Activated CD8-positive, alpha-beta memory T cell treated with anti-CD3 and anti-CD28 coated beads for 1 hour (primary cell): ENCODE results near the gene ZNF865.

Experiments
- DNase-seq, 2 donors: peaks; one replicate each; pipeline ENCODE4 v3.0.0-alpha.2; 2020; ENCODE audit warnings: low read depth in 1 of 2; ENCODE audit errors: extremely low read depth in 1 of 2

Gene ZNF865

DNA sequence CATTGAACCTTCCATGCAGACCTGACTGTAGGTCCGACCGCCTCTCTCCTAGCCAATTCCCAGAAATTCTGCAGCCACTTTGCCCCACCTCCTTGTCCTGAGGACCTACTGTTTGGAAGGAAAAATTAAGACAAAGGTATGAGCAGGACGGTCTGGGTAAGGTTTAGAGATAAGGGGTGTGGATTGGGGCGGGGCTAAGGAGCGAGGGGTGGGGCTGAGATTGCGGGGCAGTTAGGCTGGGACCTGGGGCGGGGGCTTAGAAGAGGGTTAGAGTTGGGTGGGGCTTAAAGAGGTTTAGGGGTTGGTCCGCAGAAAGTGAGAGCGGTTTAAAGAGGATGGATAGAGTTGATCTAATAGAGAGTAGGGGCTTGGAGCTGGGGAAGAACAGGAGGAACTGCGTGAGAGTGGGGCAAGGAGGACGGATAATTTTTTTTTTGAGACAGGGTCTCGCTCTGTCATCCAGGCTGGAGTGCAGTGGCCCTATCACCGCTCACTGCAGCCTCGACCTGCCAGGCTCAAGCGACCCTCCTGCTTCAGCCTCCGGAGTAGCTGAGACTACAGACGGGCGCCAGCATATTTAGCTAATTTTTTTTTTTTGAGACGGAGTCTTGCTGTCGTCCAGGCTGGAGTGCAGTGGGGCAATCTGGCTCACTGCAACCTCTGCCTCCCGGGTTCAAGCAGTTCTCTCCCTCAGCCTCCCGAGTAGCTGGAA, 1.7 kb upstream of the ZNF865 start:
- DNase-seq, result no peak

DNA sequence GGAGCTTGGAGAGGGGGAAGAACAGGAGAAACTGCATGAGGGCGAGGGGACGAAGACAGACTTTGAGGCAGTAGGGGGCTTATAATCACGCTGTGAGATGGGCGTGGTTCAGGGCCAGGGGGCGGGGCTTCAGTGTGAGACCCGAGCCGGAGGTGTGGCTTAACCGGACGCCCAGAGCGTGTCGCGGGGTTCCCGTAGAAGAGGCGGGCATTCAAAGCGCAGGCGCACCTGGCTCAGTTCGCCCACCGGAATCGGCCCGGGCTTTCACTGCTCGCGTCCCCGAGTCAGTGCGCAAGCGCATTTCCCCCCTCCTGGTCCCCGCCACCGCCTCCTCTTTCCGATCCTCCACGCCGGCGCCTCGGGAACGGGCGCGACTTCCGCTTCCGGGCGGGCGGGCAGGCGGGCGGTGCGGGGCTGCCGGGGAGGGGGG, 225 bp upstream of the ZNF865 start:
- DNase-seq, result peak; percentile 94 to 97

DNA sequence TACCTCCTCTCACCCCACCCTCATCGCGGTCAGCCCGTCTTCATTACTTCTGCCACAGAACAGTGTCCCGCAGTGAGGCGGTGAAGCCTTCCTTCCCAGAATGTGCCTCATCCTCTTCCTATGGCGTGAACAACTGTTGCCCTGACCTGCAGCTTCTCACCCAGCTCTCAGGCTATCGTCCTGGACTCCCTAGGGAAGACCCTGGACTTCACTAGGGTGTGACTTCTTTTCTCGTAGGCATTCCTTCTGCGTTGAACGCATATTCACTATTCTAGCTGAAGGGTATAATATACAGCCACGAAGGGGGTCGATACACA, 982 bp downstream of the ZNF865 start:
- no peak for DNase-seq

DNA sequence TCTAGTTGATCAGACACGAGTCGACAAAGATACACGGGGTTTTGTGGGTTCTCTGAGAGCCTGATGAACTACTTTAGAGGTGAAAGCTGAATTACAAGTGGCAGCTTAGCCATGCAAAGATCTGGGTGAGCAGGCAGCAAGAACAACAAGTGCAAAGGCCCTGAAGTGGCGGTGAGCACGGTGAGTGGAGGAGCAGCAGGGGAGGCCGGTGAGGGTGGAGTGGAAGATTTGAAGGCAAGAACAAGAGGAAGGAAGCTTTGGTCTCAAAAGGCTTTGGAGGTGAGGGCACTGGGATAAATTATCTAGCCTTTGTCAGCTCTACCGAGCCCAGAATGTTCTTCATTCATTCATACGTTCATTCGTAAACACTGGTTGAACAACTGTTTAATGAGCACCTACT, 1.4 kb downstream of the ZNF865 start:
- DNase-seq, result no peak

DNA sequence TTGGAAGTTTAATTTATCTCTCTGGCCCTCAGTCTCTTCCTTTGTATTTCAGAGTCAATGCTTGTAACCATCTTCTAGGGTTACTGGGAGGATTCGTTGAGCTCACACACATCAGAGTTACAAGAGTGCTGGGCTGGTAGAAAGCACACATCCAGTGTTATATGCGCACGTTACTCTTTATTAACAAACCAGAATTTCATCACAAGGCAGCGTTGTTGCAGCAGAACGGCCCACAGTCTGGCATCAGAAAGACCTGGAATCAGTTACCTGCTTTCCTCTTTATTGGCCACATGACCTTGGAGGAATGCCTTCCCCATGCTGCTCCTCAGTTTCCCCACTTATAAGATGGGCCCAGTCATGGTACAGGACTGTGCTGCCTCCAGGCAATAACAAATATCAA, 3.9 kb downstream of the ZNF865 start:
- DNase-seq, result no peak

DNA sequence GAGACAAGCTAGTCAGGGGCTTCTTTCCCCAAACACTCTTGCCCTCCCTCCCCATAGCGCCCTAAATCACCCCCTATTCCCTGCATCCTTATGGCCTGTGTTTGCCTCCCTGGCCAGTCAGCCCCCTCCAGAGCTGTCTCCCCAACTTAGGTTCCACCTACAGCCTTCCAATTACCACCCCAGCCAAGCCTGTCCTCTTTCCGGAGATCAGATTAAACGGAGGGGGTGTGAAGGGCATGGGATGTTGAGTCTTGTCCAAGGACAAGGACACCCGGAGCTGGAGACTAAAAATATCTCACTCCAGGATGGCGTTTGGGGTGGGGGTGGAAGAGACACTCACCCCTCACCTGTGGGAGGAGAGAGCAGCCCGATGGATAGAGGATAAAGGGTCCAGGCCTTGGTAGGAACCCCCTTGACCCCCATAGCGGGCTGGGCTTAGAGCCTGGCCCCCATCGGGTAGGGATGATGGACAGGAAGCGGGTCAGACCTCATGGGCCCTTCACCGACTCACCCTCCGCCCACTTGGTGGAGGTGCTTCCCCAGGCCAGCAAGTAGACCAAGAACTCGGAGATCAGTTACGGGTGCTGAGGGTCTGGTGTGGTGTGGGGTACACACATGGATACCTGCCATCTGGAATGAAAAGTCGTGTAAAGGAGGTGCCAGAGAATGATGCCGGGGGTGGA, 6.0 kb downstream of the ZNF865 start:
- DNase-seq, result no peak

DNA sequence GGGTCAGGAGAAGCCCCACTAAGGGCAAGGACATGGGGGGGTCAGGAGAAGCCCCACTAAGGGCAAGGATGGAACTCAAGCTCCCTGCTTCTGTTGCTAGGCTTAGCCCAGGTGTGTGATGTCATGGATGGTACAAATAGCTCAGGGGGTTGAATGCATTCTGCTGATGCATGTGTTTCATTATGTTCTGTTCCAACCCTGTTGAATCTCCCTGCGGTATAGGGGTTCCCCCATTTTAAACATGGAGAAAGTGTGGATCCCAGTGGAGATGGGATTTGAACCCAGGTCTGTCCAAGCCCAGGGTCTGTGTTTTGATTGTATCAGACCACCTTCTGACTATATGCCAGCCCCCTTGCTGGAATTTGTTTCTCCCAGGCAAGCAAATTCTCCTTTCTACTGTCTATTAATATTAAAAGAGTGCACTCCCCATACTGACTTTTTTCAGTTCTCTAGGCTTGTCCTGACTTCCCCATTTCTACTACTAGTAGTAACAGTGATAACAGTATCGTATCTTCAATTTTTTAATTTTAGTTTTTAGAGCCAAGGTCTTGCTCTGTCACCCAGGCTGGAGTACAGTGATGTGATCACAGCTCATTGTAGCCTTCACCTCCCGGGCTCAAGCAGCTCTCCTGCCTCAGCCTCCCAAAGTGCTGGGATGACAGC, 6.7 kb downstream of the ZNF865 start:
- DNase-seq, result no peak

DNA sequence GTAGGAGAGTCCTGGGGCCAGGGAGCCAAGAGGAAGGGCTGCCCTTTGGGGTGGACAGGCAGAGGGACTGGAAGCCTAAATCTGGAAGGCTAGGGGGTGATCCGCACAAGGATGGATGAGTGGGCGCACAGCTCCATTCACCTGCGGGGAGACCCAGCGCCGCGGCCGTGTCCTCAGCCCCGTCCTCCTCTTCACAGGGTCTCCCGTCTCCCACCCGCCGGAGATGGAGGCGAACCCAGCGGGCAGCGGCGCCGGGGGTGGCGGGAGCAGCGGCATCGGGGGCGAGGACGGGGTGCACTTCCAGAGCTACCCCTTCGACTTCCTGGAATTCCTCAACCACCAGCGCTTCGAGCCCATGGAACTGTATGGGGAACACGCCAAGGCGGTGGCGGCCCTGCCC, 7.9 kb downstream of the ZNF865 start:
- no peak for DNase-seq

DNA sequence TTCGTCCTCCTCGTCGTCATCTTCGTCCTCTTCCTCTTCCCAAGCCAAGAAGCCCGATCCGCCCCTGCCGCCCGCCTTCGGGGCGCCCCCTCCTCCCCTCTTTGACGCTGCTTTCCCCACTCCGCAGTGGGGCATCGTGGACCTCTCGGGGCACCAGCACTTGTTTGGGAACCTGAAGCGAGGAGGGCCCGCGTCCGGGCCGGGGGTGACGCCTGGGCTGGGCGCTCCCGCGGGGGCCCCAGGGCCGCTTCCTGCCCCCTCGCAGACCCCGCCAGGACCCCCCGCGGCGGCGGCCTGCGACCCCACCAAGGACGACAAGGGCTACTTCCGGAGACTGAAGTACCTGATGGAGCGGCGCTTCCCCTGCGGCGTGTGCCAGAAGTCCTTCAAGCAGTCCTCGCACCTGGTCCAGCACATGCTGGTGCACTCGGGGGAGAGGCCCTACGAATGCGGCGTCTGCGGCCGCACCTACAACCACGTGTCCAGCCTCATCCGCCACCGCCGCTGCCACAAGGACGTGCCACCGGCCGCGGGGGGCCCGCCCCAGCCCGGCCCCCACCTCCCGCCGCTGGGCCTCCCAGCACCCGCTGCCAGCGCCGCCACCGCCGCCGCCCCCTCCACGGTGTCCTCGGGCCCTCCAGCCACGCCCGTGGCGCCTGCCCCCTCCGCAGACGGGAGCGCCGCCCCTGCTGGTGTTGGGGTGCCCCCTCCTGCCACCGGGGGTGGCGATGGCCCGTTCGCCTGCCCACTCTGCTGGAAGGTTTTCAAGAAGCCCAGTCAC, 8.7 kb downstream of the ZNF865 start:
- DNase-seq, result no peak

DNA sequence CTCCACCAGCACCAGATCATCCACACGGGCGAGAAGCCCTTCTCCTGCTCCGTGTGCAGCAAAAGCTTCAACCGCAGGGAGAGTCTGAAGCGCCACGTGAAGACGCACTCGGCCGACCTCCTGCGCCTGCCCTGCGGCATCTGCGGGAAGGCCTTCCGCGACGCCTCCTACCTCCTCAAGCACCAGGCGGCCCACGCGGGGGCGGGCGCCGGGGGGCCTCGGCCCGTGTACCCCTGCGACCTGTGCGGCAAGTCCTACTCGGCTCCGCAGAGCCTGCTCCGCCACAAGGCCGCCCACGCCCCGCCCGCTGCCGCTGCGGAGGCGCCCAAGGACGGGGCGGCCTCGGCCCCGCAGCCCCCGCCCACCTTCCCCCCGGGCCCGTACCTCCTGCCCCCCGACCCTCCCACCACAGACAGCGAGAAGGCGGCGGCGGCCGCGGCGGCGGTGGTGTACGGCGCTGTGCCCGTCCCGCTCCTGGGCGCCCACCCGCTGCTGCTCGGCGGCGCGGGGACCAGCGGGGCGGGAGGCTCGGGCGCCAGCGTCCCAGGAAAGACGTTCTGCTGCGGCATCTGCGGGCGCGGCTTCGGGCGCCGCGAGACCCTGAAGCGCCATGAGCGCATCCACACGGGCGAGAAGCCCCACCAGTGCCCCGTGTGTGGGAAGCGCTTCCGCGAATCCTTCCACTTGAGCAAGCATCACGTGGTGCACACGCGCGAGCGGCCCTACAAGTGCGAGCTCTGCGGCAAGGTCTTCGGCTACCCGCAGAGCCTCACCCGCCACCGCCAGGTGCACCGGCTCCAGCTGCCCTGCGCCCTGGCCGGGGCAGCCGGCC, 9.5 kb downstream of the ZNF865 start:
- no peak for DNase-seq

DNA sequence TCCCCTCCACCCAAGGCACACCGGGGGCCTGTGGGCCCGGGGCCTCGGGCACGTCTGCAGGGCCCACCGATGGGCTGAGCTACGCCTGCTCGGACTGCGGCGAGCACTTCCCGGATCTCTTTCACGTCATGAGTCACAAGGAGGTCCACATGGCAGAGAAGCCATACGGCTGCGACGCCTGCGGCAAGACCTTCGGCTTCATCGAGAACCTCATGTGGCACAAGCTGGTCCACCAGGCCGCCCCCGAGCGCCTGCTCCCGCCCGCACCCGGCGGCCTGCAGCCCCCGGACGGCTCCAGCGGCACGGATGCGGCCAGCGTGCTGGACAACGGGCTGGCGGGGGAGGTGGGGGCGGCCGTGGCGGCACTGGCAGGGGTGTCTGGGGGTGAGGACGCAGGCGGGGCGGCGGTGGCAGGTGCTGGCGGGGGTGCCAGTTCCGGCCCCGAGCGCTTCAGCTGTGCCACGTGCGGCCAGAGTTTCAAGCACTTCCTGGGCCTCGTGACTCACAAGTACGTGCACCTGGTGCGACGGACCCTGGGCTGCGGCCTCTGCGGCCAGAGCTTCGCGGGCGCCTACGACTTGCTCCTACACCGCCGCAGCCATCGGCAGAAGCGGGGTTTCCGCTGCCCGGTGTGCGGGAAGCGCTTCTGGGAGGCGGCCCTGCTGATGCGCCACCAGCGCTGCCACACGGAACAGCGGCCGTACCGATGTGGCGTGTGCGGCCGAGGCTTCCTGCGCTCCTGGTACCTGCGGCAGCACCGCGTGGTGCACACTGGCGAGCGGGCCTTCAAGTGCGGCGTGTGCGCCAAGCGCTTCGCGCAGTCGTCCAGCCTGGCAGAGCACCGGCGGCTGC, 10.3 kb downstream of the ZNF865 start:
- no peak for DNase-seq

DNA sequence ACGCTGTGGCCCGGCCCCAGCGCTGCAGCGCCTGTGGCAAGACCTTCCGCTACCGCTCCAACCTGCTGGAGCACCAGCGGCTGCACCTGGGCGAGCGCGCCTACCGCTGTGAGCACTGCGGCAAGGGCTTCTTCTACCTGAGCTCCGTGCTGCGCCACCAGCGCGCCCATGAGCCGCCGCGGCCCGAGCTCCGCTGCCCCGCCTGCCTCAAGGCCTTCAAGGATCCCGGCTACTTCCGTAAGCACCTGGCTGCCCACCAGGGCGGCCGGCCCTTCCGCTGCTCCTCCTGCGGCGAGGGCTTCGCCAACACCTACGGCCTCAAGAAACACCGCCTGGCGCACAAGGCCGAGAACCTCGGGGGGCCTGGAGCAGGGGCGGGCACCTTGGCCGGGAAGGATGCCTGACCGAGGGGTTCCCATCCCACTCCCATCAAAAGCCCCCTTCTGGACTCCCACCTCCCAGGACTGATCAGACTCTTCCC, 11.0 kb downstream of the ZNF865 start:
- no peak for DNase-seq

DNA sequence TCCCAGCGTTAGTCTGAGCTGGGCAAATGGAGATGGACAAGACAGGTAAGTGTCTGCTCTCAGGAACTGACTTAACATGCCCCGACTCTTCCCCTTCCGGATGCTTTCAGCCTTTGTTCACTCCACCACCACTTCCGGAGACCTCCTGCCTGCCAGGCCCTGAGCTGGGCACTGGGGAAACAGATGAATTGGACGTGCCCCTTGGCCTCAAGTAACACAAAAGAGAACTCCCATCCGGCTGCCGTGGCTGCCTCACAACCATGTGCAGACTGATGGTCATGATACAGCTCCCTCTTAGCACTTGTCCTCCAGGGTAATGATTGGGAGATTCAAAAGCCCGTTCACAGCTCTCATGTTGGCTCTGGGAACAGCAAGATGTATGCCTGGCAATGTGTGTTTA, 12.0 kb downstream of the ZNF865 start:
- no peak for DNase-seq

DNA sequence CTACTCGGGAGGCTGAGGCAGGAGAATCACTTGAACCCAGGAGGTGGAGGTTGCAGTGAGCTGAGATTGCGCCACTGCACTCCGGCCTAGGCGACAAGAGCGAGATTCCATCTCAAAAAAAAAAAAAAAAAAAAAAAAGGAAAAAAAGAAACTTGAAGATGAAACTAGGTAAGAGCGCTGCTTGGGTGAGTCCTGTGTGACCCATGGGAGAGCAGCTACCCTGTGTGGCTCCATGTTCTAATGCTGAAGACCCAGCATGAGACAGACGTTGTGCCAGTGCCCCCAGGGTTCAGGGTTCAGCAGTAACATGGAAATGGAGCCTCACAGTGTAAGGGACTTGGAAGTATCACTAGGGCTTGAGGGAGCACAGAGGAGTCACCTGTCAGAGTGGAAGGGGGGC, 13.0 kb downstream of the ZNF865 start:
- no peak for DNase-seq

DNA sequence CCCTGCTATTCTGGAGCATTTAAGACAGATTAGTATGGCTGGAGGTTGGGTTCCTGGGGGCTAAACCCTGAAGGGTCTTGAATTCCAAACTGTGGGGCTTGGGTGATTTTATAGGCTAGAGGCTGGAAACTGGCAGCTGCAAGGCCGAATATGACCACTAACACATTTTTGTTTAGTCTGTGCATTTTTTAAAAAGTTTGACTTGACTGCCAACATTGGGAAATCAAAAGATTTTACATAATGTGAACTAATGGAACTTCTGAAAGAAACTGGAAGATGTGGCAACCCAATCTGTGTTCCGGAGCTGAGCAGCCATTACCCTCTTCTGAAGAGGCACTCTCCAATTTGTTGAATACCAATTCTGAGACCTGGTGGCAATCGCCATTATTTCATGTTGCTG, 13.8 kb downstream of the ZNF865 start:
- no peak for DNase-seq

DNA sequence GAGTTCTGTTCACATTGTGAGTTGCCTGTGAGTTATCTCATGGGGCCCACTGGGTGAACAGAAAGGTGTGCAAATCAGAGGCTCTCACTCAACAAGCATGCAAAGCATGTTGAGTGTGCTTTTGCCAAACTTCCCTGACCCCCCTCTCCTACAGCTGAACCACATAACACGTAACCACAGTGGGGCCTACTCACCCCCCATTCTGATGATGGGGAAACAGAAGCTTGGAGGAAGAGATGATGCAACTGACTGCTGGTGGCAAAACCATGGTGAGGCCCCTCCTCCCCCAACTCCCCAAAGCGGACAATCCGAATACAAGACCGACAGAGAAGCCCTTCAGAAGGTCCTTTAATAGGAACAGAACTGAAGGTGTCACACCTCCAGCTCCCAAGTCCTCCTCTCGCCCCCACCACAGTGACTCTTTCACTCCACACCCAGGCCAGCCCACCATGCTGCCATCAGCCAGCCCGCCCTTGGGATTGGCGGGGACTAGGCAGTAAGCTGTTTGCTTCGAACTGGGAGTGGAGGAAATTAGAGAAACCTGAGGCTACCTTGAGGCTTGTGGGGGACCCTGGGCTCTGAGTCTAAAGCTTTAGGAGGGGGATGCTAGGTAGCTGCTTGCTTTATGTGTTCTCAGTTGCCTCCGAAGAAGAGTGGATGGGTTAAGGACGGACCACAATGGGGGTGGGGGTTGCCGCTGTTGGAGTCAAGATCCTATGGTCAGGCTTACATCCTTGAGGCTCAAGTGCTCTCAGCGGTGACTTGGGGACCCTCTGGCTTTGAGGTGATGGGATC, 15.2 kb downstream of the ZNF865 start:
- no peak for DNase-seq

DNA sequence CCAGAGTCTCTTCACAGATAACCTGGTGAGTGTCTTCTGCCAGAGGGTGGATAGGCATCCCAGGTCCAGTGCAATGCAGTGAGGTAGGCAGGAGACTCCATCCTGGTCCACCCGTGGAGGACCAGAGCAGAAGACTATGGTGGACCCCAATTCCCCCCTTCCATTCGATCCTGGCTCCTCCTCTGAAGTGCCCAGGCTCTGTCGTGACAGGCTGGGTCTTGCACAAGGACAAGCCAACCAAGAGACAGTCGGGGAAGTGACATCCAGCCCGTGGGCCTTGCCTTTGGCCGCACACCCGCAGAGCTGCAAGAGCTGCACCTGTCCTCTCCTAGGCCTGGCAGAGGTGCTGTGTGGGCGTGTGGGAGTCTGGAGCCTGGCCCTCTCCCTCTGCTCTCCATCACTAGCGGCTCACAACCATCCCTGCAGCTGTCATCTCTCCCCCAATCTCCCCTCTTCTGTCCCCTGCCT, 15.8 kb downstream of the ZNF865 start:
- DNase-seq, result no peak

DNA sequence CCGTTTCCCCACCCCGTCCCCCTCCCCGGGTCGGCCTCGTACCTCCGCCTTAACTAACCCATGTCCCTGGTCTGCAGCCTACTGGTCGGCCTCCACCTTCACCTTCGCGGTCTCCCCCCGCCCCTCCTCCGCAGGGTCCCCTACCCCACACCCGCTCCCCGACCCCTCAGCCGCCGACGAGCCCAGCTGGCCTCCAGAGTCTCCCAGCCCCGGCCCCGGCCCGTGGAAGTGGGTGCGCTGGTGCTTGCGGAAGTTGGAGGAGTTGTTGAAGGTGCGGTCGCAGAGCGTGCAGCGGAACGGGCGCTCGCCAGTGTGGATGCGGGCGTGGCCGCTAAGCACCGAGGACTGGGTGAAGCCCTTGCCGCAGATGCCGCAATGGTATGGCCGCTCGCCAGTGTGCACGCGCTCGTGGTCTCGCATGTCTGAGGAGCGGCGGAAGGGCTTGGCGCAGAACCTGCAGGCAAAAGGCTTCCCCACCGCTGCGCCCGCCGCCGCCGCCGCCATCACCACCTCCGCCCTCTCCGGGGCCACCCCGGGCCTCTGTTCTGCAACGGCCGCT, 16.3 kb downstream of the ZNF865 start:
- DNase-seq, result no peak
